CD4-positive, alpha-beta T cell treated with Interleukin-4 for 1 hour (primary cell): ENCODE results near the gene ARHGAP22.

Source experiments
- DNase-seq, 2 donors: peaks; one replicate each; pipeline ENCODE4 v3.0.0-alpha.2; 2020 to 2022

The ARHGAP22 gene

GRCh38 chr10:48412933-48413332 lies 191.9 kb downstream of the ARHGAP22 start:
- no peak for DNase-seq

GRCh38 chr10:48412081-48412480 lies 192.8 kb downstream of the ARHGAP22 start:
- no peak for DNase-seq

- DNase-seq, result no peak
Observed at GRCh38 chr10:48411510-48411909, 193.4 kb downstream of the ARHGAP22 start.

- no peak for DNase-seq
Observed at GRCh38 chr10:48410503-48410902, 194.4 kb downstream of the ARHGAP22 start.

- no peak for DNase-seq
Observed at GRCh38 chr10:48406658-48407057, 198.2 kb downstream of the ARHGAP22 start.

- no peak for DNase-seq
Observed at GRCh38 chr10:48406204-48406603, 198.7 kb downstream of the ARHGAP22 start.

- no peak for DNase-seq
Observed at GRCh38 chr10:48404646-48405045, 200.2 kb downstream of the ARHGAP22 start.

GRCh38 chr10:48400850-48401220 lies 204.0 kb downstream of the ARHGAP22 start:
- DNase-seq, result no peak

- no peak for DNase-seq
Observed at GRCh38 chr10:48400129-48400849, 204.6 kb downstream of the ARHGAP22 start.

GRCh38 chr10:48399551-48399950 lies 205.3 kb downstream of the ARHGAP22 start:
- no peak for DNase-seq

GRCh38 chr10:48399056-48399541 lies 205.8 kb downstream of the ARHGAP22 start:
- DNase-seq, result no peak

- DNase-seq, result no peak
Observed at GRCh38 chr10:48398261-48398660, 206.6 kb downstream of the ARHGAP22 start.
